ENCODE measurements around the gene DSTYK.
A peak's percentile ranks its signal among the peaks of the same experiment; 100 is the strongest.
"Not testable (repeated sequence)": the region's sequence is repeated elsewhere in the genome, so short reads cannot be mapped to it uniquely, and the experiment has no call there.

DSTYK gene

DNA sequence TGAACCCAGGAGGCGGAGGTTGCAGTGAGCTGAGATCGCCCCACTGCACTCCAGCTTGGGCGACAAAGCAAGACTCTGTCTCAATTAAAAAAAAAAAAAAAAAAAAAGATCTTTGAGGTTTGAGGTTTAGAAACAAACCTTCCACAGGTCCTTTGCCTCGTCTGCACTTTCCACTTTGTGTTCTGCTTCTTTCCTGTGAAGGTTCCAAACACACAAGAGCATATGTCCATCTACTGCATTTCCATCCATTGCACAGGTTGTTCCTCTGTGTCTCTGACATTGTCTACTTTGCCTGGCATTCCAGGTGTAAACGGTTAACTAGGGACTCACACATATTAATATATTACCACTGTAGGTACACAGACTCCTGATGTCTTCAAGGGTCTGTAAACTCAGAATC is 40.1 kb downstream of the DSTYK start:
- DNase-seq, result no peak

DNA sequence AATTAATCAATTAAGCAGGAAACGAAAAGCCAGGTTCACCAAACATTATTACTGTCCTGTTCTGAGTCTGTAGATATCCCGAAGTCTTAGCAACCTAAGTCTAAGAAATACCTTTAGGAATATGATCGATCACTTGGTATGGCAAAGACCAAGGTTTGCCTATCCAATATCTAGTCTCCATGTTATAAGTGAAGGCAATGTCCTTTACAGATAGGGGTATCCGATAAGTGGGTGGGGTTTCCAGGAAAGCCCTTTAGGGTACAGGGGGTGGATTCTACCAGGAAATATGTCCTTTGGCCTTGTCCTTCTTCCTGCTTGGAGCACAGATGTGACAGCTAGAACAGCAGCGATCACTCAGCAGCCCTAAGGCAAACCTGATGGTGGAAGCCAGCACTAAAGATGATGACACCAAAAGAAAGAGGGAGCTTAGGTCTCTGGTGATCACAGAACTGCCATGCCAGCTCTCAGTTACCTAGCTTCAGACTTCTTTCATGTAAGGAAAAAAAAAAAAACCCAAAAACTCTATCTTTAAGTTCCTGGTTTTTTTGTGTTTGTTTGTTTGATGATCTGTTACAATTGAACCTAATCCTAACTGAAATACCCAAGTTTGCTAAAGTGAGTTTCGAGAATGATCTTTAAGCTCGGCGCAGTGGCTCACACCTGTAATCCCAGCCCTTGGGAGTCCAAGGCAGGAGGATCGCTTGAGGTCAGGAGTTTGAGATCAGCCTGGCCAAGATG is 40.8 kb downstream of the DSTYK start:
- DNase-seq, result no peak

DNA sequence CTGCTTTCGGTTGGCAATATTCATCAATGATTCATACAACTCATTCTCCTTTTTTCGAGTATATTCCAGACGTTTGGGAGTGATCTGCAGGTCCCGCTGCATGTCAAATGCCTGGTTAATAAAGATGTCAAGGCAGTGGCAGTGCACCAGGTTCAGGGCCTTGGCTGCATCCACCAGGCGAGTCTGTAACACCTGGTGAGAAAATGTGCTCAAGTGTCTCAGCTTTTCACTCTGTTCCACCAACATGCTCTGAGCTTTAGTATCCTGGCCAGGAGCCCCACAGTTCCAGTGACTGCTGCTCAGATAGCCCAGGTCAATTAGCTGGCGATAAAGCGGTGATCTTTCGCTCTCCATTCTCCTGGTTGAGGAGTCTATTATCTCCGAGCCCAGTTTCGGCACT is 42.3 kb downstream of the DSTYK start:
- DNase-seq, result no peak

DNA sequence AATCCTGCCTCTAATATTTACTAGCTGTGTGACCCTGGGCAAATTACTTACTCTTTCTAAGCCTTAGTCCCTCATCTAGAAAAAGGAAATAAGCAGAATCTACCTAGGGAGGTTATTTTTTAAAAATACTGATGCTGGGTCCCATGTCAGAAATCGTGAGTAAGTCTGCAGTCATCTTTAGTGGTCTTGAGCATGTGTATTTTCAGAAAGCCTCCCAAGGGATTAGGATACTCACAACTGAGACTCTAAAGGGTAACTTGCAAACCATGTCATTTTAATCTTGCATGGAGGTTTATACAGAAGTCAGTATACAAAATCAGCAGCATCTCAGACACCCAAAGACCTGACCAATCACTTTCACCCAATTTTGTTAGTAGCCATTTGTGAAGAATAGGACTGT is 43.2 kb downstream of the DSTYK start:
- no peak for DNase-seq

DNA sequence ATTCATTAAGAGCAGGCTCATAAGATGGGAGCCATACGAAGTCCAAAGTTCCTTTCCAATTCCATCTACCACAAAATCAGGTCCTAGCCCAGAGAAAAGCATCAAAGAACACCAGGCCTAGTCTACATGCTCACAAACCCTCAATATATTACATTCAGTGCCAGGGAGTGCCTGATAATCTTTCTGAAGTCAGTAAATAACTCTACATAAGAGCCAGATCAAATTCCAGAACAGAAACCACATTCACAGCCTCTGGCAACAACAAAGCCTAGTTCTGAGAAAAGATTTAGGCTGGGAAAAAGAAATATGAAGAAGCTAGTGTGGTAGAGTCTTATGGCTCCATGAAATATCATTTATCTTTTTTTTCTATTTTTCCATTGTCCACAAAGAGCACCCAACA is 49.2 kb downstream of the DSTYK start:
- DNase-seq, result no peak

DNA sequence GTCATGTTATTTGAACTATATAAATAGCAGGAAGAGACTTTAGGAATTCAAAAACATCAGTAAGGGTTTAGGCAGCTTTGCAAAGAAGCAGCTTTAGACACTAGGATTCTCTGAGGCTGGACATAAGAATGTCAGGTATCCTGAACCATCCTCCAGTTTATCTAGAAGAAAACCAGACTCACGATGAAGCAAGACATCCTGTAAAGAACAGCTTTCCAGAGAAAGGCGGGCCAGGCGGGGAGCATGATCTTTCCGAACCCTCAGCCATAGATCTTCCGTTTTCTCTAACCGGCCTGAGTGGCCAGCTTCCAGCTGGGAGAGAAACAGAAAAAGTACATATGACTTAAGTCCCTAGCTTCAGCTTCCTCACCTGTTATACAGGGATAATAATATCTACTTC is 50.4 kb downstream of the DSTYK start:
- DNase-seq, result no peak

DNA sequence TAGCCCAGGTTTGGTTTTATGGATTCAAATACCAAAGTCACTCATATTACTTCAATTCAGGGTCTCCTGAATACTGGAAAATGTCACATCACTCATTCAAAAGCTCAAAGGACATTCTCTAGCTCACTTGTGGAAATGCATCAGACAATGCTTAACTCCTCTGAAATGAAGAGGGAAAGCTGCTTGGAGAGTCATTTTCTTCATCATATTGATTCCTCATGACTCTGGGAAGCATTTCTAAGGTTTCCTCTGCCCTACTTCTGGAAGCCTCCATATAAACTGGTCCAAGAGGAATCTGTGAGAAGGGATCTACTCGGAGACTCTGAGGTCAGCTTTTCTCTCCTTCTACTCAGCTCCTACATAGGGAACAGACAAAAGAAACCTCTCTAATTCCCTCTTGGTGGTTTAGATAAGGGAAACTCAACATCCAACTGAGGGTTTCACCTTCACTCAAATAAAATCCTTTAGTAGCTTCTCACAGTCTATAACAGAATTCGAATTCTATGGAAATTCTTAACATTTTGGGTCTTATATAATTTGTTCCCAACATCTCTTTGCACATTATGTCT is 53.4 kb downstream of the DSTYK start:
- no peak for DNase-seq

DNA sequence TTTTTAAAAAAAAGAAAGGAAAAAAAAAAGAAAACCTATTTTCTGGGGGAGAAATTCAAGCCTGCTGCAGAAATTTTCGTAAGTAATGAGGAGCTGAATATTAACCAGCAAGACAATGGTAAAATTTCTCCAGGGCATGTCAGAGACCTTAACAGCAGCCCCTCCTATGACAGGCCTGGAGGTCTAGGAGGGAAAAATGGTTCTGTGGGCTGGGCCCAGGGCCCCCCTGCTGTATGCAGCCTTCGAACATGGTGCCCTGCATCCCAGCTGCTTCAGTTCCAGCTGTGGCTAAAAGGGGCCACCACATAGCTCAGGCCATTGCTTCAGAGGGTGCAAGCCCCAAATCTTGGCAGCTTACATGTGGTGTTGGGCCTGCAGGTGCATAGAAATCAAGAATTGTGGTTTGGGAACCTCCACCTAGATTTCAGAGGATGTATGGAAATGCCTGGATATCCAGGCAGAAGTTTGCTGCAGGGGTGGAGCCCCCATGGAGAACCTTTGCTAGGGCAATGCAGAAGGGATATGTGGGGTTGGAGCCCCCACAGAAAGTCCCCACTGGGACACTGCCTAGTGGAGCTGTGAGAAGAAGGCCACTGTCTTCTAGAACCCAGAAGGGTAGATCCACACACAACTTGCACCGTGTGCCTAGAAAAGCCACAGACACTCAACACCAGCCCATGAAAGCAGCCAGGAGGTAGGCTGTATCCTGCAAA is 55.7 kb downstream of the DSTYK start:
- not testable (repeated sequence) for DNase-seq

DNA sequence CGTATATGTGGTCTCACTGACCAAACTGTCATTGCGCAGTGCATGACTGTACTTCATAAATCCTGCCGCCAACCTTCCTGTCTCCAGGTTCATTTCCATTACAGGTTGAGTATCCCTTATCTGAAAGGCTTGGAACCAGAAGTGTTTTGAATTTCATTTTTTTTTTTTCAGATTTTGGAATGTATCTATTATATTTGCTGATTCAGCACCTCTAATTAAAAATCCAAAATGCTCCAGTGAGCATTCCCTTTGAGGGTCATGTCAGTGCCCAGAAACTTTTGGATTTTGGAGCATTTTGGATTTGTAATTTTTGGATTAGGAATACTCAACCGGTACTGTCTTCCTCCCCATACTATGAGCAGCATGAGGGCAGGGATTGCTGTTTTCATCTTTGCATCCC is 59.0 kb downstream of the DSTYK start:
- no peak for DNase-seq

DNA sequence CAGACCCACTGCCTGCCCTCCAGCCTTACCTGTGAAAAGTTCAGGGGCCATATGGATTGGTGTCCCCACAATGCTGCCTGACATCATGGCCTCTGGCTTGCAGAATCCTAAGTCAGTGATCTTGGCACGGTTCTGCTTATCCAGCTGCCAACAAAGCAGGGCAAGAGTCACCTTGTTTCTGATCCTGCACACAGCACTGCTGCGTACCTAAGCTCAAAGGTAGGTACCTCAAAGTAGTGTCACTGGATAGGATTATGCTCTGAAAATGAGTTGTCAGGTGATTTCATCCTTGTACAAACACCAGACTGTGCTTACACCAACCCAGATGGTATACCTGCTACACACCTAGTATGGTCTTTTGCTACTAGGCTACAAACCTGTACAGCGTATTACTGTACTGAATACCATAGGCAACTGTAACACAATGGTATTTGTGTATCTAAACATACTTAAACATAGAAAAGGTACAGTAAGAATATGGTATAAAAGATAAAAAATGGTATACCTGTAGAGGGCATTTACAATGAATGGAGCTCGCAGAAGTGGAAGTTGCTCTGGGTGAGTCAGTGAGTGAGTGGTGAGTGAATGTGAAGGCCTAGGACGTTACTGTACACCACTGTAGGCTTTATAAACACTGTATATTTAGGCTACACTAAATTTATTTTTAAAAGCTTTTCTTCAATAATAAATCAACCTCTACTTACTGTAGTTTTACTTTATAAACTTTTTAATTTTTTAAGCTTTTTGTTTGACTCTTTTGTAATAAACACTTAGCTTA is 60.7 kb downstream of the DSTYK start:
- DNase-seq, result no peak

DNA sequence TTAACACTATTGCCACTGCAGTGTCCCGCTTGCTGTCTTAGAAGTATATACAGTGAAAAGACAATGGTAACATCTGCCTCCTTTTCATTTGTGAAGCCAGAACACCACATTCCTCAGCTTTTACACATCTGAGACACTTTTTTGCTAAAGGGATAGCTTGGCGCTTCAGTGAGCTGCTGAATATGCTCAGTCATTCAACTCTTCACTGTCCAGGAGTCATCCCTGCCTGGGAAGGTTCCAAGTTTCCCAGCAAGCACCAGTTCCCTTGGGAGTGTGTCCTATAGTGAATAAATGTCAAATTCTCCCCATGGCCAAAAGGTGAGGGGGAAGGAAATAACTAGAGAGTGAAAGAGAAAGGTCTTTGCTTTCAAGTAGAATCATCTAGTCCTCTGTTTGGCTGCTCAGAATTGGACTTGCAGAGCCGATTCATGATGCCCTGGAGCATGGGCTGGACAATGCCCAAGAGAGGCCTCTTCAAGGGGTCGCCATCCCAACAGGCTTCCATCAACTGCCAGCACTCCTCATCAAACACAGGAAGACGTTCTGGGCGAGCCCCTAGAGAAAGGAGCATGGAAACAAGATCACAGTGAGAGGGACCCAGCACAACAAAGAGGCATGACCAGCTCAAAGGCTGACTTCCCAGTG is 64.2 kb downstream of the DSTYK start:
- DNase-seq, result no peak

DNA sequence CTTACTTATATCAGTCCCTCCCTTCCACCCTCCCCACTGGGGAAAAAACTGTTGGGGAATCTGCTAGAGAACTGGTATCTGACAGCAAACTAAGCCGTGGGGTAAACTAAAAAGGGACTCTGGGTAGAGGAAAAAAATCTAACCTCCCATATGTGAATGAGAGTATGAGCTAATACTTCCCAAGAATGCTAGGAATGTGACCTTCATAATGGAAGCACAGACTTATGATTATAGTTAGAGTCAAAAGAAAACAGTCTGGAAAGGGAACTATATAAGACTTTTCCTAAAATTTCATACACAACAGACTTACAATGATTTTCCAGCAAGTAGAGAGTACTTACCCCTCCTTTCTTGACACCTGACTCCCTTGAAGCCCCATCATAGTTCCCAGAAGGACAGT is 66.8 kb downstream of the DSTYK start:
- DNase-seq, result no peak

DNA sequence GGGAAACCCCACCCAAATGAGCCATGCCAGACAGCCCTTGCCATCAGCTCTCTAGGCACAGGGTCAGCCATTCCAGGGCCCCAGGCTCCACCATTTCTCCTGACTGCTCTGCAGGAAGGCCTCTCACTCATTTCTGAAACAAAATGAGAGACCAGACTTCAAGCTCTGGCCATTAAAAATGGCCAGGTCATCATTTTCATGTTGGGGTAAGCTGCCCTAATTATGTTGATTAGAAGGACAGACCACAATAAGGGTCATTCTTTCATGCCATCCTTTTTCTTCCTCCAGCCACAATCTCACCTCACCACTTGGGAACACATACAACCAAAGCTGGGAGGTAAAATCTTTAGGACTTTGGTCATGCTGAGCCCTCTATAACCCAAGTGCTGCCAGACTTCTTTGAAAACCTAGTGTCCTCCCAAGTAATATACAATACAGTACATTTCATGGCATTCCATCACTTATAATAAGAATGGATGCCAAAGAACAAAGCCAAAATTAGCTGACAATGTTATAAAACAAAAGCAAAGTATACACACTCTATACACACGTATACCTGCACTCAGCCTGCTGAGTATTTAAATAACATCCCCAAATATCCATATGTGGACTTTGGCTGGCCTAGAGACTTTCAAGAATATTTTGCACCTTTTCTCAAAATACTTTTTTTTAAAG is 67.3 kb downstream of the DSTYK start:
- no peak for DNase-seq

DNA sequence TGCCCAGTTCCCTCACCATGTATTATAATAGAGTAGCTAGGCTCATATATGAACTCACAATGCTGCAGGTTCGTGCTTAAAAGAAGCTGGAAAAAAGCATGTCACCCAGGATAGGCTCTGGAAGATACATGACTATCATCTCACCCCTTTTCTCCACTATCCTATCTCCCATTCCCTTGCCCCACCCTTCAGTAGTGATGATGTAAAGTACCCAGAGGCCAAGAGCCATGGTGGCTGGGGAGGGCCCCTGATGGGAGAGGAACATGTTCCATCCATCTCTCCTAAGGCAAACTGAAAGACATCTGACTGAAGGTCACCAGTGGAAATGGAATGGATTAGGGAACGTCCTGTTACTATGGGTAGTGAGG is 69.4 kb downstream of the DSTYK start:
- DNase-seq, result no peak

DNA sequence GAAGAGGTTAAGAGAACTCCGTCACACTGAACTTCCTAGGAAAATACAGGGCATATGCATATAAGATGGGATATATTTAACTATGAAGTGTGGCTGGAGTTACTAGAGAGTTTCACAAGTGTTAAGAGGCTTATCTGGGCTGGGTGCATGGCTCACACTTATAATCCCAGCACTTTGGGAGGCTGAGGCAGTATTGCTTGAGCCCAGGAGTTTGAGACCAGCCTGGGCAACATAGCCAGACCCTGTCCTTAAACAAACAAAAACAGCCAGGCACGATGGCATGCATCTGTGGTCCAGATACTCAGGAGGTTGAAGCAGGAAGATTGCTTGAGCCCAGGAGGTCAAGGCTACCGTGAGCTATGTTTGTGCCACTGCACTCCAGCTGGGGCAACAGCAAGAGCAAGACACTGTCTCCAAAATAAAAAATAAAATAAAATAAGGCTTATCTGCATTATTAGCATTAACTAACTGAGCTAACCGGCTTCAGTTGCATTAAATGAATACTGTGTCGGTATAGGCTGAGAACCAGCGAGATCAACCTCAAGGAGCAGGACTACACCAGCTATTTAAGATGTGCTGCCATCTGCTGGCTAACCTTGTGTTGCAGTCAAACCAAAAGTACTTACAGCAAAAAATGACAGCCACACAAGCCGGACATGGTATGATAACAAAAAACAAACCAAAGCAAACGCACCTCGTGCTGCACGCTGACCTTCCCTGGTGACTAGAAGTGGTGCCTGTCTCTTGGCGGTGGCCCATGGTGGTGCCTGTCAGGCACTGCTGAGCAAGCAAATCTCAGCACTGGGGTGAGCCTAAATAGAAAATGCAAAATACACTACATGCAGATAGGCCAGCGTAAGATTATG is 70.0 kb downstream of the DSTYK start:
- DNase-seq, result peak; percentile 32

DNA sequence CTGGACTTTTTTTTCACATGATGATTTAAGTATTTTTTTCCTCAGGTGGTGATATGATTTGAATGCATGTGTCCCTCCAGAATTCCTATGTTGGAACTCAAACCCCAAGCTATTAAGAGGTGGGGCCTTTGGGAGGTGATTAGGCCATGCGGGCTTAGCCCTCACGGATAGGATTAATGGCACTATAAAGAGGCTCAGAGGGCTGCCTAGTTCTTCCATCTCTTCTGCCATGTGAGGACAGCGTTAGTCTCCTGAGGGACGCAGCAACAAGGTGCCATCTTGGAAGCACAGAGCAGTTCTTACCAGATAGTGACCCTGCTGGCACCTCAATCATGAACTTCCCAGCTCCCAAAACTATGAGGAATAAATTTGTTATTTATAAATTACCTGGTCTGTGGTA is 71.4 kb downstream of the DSTYK start:
- no peak for DNase-seq

DNA sequence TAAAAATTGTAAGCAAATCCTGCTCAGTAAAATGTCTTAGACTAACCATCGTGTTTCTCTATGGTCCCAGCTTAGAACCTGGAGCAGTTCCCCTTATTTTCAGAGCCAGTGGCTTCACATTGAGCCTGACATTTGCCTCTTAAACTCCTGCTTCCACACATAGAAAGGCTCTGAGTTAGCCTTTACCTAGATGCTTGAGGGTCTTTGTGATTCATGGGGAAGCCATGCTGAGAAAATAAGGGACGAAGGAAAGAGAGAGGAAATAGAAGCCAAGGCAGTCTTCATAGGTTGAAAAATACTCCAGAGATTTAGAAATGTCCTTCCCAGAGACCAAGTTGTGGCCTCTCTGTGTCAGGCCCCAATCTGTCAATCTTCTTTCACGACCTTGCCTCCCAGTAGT is 73.6 kb downstream of the DSTYK start:
- no peak for DNase-seq

DNA sequence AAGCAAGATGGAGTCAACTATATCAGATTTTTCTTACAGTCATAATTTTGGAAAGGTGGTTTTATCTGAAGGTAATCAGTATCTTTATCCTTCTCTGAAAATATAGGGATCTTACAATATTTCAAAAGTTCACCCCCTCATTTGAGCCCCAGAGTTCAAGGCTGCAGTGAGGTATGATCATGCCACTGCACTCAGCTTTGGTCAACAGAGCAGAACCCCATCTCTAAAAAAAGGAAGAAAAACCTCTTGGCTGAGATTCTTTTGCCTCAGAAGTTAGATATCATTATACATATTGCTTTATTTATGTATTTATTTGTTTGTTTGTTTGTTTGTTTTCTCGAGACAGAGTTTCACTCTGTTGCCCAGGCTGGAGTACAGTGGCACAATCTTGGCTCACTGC is 78.2 kb downstream of the DSTYK start:
- DNase-seq, result no peak

DNA sequence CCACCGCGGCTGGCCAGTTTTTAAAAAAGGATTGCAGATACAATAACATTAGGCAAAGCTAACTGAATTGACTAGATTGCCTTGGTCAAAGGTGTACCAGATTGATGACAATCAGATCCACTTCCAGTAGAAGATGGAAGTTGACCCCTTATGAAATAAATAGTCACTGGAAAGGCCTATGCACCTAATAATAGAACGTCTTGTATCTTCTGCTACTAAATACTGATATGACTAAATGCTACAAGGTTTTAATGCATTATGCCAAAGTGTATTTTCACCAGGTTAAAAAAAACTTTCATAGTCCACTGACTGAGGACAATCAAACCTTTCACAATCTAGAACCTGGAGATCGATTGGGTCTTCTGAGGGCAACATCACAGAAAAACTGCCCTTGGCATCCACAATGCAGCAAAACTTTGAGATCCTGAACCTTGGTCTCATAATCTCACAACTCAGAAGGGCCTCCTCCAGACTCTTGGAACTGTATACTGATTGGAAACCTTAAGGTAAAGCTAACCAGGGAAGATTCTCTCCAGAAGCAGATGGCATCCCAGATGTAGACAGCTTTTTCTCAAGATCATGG is 82.0 kb downstream of the DSTYK start:
- no peak for DNase-seq

DNA sequence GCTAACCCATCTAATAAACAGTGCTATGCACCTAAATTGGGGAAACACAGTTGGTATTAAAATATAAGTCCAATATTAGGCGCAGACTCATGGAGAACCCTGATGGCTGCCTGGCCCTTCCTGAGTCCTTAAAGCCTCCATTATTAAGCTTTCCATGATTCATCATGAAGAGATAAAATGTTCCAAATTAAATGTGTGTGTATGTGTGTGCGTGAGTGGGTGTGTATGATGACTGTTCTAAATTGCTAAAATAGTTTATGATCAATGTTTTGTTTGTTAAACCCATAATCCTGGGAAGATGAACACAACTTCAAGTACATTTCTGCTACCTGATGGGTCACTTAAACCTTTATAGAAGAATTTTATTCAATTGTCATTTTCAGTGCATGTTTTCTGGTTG is 83.5 kb downstream of the DSTYK start:
- DNase-seq, result no peak

DNA sequence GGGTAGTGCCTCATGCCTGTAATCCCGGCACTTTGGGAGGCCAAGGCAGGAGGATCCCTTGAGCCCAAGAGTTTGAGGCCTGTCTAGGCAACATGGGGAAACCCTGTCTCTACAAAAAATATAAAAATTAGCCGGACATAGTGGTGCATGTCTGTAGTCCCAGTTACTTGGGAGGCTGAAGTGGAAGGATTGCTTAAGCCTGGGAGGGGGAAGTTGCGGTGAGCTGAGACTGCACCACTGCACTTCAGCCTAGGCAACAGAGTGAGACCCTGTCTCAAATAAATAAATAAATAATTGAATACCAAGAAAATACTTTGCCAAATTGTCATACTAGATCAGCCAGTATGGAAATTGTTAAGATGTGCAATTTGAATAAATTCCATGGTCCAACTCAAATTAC is 83.9 kb downstream of the DSTYK start:
- no peak for DNase-seq
